Testis (tissue), 3 donors: Measurements from ENCODE around the gene MBD6. TPM values are rescaled to one million over a fixed set of nuclear protein-coding genes. Genes with fewer than 3 reads are reported as not detected.
A peak's percentile ranks its signal among the peaks of the same experiment; 100 is the strongest.

Source experiments
- DNase-seq: peaks from one replicate; pipeline ENCODE4 v3.0.0-alpha.2; 2019
- H3K27ac ChIP-seq, 2 donors: fragments of 200-600 bp; sonication (generic); one replicate each; pipeline ENCODE4 v1.5.1; 2019
- H3K27me3 ChIP-seq: fragments of 200-600 bp; sonication (generic); one replicate; pipeline ENCODE4 v1.5.1; 2019
- H3K36me3 ChIP-seq: fragments of 200-600 bp; sonication (generic); one replicate; pipeline ENCODE4 v1.5.1; 2017; ENCODE audit warnings: low read depth; ENCODE audit errors: missing control alignments
- H3K4me1 ChIP-seq: fragments of 200-600 bp; sonication (generic); one replicate; pipeline ENCODE4 v1.5.1; 2019
- H3K4me3 ChIP-seq, 2 donors: fragments of 200-600 bp; sonication (generic); one replicate each; pipeline ENCODE4 v1.5.1; 2017 to 2019
- H3K9me3 ChIP-seq: fragments of 200-600 bp; sonication (generic); one replicate; pipeline ENCODE4 v1.5.1; 2017
- POLR2A ChIP-seq: fragments of 450-650 bp; IDR thresholded peaks from one replicate; pipeline ENCODE4 v1.6.1; 2017; ENCODE audit warnings: antibody characterized with exemption, mild to moderate bottlenecking, moderate library complexity
- WGBS, 2 donors: methylation state at CpG; one replicate each; pipeline ENCODE4 v1.1.5; 2018; 5-methylcytosine and 5-hydroxymethylcytosine counted together
- intact Hi-C: fragments of 100-400 bp; cut with DNase I; formaldehyde crosslinking; loops from one replicate; pipeline ENCODE4 v1.15.1; 2023; ENCODE audit warnings: low total_unique reads
- polyA plus RNA-seq: library from polyadenylated mRNA; stranded (reverse); fragments of 350-450 nt; fragmentation: Illumina TruSeq; extraction: RNeasy Lipid Tissue Mini Kit (QIAGEN cat#74804); gene quantifications from one replicate; pipeline ENCODE4 v1.2.3, GENCODE V29; 2014; ENCODE audit warnings: low read depth, low replicate concordance; ENCODE audit not compliant: insufficient read depth
- total RNA-seq, 2 donors: library from RNA; depleted of rRNA; stranded (reverse); fragments of >200 nt; gene quantifications; one replicate each; pipeline ENCODE4 v1.2.3, GENCODE V29; 2016
- TF ChIP-seq, protein P1 (sequence below), 3 experiments: fragments of 450-650 bp in 2 of 3; fragments of 200-600 bp in 1 of 3; sonication (generic) in 1 of 3; IDR thresholded peaks; one replicate each; pipeline ENCODE4 v1.5.1; 2016 to 2019; ENCODE audit warnings: antibody characterized with exemption in 3 of 3, mild to moderate bottlenecking in 2 of 3, moderate library complexity in 1 of 3

Gene MBD6
- total and polyA plus RNA-seq, 3 donors from 2014 or later, result 84.7 to 130 (median 86.6) TPM

DNA sequence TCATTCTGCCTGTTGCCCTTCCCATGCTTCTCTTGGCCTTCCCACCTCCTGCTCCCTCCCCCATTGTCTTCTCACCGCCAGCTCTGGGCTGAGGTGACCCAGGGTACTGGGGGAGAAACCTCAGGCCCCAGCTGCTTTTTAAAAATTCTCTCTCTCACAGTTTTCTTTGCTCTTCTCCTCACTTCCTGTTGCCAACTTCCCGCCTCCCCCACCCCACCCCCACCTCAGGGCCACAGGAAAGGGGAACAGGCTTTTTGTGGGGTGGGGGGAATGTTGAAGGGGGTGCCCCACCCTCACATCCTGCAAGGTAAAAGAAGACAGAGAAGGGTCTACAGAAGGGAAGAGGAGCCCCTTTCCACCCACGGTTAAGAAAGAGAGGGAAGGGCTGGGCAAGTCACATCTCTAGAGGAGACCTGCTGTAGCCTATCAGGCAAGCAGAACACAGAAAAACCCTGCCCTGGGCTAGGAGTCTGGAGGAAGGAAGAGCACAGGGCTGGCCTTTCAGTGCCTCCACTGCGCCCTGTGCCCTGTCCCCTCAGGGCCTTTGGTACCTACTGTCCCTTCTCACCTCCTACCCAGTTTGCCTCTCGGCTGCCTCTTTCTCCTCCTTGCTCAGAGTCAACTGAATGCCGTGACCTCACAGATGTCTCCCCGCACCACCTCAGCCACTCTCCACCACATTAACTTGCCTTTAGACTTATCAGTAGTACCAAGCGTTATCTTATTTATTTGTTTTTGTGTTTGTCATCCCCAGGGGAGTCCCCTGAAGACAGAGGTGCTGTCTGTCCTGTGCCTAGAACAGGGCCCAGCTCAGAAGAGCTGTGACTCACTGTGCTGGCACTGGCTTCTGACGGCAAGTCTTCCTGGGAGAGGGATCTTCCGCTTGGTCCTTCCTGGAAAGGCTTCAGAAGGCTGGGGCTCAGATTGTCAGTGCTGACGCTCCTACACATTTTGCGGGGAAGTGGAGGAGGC lies 44.6 kb upstream of the MBD6 start:
- TF ChIP-seq, protein P1, sequence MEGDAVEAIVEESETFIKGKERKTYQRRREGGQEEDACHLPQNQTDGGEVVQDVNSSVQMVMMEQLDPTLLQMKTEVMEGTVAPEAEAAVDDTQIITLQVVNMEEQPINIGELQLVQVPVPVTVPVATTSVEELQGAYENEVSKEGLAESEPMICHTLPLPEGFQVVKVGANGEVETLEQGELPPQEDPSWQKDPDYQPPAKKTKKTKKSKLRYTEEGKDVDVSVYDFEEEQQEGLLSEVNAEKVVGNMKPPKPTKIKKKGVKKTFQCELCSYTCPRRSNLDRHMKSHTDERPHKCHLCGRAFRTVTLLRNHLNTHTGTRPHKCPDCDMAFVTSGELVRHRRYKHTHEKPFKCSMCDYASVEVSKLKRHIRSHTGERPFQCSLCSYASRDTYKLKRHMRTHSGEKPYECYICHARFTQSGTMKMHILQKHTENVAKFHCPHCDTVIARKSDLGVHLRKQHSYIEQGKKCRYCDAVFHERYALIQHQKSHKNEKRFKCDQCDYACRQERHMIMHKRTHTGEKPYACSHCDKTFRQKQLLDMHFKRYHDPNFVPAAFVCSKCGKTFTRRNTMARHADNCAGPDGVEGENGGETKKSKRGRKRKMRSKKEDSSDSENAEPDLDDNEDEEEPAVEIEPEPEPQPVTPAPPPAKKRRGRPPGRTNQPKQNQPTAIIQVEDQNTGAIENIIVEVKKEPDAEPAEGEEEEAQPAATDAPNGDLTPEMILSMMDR (IDR thresholded peaks at IDR 0.05), result no peak
- no peak for TF ChIP-seq POLR2A
- Histone ChIP-seq H3K36me3 (no peaks in the 10 kb centered on the region), H3K9me3 (no peaks in the 10 kb centered on the region), H3K27ac (peak overlapping the region in 1 of 2 donors; percentile 35), H3K4me3 (peak overlapping the region in 1 of 2 donors; percentile 23), H3K27me3 (no peaks in the 10 kb centered on the region), H3K4me1 (peaks cover 15% of the 10 kb centered on the region)
- intact Hi-C loops, result no loop called here
- no peak for DNase-seq
- WGBS, 2 donors, result 73 to 74% methylated on average over 12 of the region's 12 CpGs

DNA sequence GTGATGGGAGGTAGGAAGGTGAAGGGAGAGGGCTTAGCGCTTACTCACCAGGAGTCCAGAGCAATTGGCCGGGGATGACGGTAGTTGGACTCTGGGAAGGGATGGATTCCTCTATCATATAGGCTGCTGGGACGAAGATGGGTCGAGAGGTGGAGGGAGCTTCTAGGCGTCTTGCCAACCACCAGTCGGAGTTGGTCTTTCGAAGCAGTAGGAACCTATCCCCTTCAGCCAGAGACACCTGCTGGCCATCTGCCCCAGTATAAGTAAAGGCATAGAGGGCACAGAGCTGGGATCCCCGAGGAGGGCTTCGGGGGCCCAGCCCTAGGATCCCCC lies 43.6 kb upstream of the MBD6 start:
- Histone ChIP-seq H3K4me1 (peaks cover 15% of the 10 kb centered on the region), H3K27ac (no peak overlapping the region), H3K27me3 (no peaks in the 10 kb centered on the region), H3K9me3 (no peaks in the 10 kb centered on the region), H3K36me3 (no peaks in the 10 kb centered on the region), H3K4me3 (no peak overlapping the region)
- TF ChIP-seq, protein P1 (IDR thresholded peaks at IDR 0.05), result no peak
- TF ChIP-seq POLR2A, result no peak
- WGBS, 2 donors, result 77 to 89% methylated on average over 10 of the region's 10 CpGs
- intact Hi-C loops, result no loop called here
- no peak for DNase-seq

DNA sequence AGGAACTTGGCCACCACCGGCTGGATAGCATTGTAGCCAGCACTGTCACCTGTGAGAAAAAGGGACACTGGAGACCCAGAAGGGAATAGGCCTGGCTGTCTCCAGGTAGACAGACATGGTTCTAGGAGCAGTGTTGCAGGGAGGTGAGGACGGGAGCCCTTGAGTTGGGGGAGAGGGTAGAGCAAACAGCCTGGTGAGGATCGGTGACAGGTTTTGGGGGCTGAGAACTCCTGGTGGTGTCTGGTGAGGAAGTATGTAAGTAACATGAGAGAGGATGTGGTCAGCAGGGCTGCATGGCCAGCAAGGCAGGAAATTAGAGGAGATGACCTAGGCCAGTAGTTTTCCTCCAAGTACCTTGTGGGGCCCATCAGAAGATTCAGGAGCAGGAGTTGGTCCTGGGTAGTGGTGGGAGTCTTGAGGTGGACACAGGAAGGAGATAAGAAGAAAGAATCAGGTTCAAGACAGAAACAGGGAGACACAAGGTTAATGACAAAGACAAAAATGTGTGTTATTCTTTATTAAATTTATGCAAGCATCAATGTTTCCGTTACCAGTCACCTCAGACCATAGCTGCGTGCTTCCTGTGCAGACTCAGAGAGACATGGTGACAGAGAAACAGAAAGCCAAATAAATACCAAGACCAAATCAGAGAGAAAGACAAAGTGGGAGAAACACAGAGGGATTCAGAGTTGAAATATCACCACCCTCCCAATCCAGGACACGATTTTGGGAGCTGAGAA lies 43.1 kb upstream of the MBD6 start, which contains the start of gene ARHGAP9:
Gene ARHGAP9, minus strand, starts transcription at position 491 of the 740 bp plus-strand sequence. Its CDS starts 460 bp downstream, at position 31.
- 73 to 86% methylated on average over 6 of the region's 6 CpGs for WGBS, 2 donors

DNA sequence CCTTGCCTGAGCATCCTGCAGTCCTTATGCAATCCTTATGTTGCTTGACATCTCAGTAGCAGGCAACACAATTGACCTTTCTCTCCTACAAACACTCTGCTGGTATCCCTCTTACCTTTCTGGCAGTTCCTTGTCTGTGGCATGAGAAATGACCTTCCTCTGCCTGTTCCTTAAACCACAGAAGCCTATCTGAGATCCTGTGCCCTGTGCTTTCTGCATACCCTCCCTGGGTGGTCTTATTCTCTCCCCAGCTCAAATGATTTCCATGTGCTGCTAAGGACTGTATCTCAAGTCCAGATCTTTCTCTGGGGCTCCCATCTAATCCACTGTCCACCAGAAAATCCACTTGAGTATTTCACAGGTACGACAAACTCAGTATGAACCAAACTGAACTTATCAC lies 41.0 kb upstream of the MBD6 start:
- H3K4me1 ChIP-seq, result no peaks in the 10 kb centered on the region
- TF ChIP-seq, protein P1 (IDR thresholded peaks at IDR 0.05), result no peak
- no peak for TF ChIP-seq POLR2A
- DNase-seq, result no peak
- H3K27me3 ChIP-seq, result no peaks in the 10 kb centered on the region
- no peaks in the 10 kb centered on the region for H3K9me3 ChIP-seq
- 86 to 92% methylated on average over 1 of the region's 1 CpG for WGBS, 2 donors
- intact Hi-C loops, result no loop called here
- no peak overlapping the region for H3K4me3 ChIP-seq
- H3K36me3 ChIP-seq, result no peaks in the 10 kb centered on the region
- no peak overlapping the region for H3K27ac ChIP-seq

More for the DNA sequence above, 43.1 kb upstream of the MBD6 start, which contains the start of gene ARHGAP9:
- H3K27ac ChIP-seq, result no peak within 1 kb of the TSS
- DNase-seq, result no peak
- intact Hi-C loops, result no loop called here
- peaks cover 15% of the 10 kb centered on the region for H3K4me1 ChIP-seq
- no peak for TF ChIP-seq POLR2A
- TF ChIP-seq, protein P1 (IDR thresholded peaks at IDR 0.05), result no peak
- no peaks in the 10 kb centered on the region for H3K36me3 ChIP-seq
- H3K9me3 ChIP-seq, result no peaks in the 10 kb centered on the region
- H3K27me3 ChIP-seq, result no peaks in the 10 kb centered on the region
- no peak within 1 kb of the TSS for H3K4me3 ChIP-seq
